Measurements from ENCODE around the gene PAX2. TPM values are rescaled to one million over a fixed set of nuclear protein-coding genes. Genes with fewer than 3 reads are reported as not detected.

PAX2 gene
- total and polyA plus RNA-seq, 4 donors: not detected

- WGBS, 2 donors: 88 to 92% methylated on average over 8 of the region's 8 CpGs
- DNase-seq (no peak), ATAC-seq (ENCODE audit: low FRiP score) (no peak)
- H3K9me3 ChIP-seq (ENCODE audit: control insufficient read depth, low read length): no peaks in the 10 kb centered on the region
- no peaks in the 10 kb centered on the region for H3K27me3 ChIP-seq (ENCODE audit: control insufficient read depth in 1 of 2, insufficient read depth in 2 of 2, low read length in 1 of 2)
- H3K27ac ChIP-seq (ENCODE audit: low read depth in 1 of 2, low read length in 2 of 2): no peak overlapping the region
- H3K4me3 ChIP-seq (ENCODE audit: low read length in 2 of 2): no peak overlapping the region
- H3K4me1 ChIP-seq (ENCODE audit: control insufficient read depth in 1 of 2, insufficient read depth in 2 of 2, low read length in 2 of 2): no peaks in the 10 kb centered on the region
- H3K36me3 ChIP-seq (ENCODE audit: control insufficient read depth in 1 of 2, insufficient read depth in 2 of 2, low read length in 1 of 2): no peaks in the 10 kb centered on the region
- intact Hi-C loops (cut with DNase I): no loop called here
Measured at GRCh38 chr10:100867261-100867963, 122.0 kb downstream of the PAX2 start.

GRCh38 chr10:100868382-100868781 lies 123.0 kb downstream of the PAX2 start:
- H3K27ac ChIP-seq (ENCODE audit: low read depth in 1 of 2, low read length in 2 of 2): no peak overlapping the region
- H3K4me1 ChIP-seq (ENCODE audit: control insufficient read depth in 1 of 2, insufficient read depth in 2 of 2, low read length in 2 of 2): no peaks in the 10 kb centered on the region
- H3K36me3 ChIP-seq (ENCODE audit: control insufficient read depth in 1 of 2, insufficient read depth in 2 of 2, low read length in 1 of 2): no peaks in the 10 kb centered on the region
- intact Hi-C loops (cut with DNase I): no loop called here
- no peak for DNase-seq
- H3K4me3 ChIP-seq (ENCODE audit: low read length in 2 of 2): no peak overlapping the region
- no peaks in the 10 kb centered on the region for H3K9me3 ChIP-seq (ENCODE audit: control insufficient read depth, low read length)
- WGBS, 2 donors: 80 to 84% methylated on average over 3 of the region's 3 CpGs
- no peaks in the 10 kb centered on the region for H3K27me3 ChIP-seq (ENCODE audit: control insufficient read depth in 1 of 2, insufficient read depth in 2 of 2, low read length in 1 of 2)
- no peak for ATAC-seq (ENCODE audit: low FRiP score)

- no peak overlapping the region for H3K4me3 ChIP-seq (ENCODE audit: low read length in 2 of 2)
- no peaks in the 10 kb centered on the region for H3K36me3 ChIP-seq (ENCODE audit: control insufficient read depth in 1 of 2, insufficient read depth in 2 of 2, low read length in 1 of 2)
- ATAC-seq (ENCODE audit: low FRiP score) (no peak), DNase-seq (peak in 1 of 2 donors; percentile 55)
- WGBS, 2 donors: 84 to 89% methylated on average over 4 of the region's 4 CpGs
- no peaks in the 10 kb centered on the region for H3K9me3 ChIP-seq (ENCODE audit: control insufficient read depth, low read length)
- intact Hi-C loops (cut with DNase I): no loop called here
- H3K27me3 ChIP-seq (ENCODE audit: control insufficient read depth in 1 of 2, insufficient read depth in 2 of 2, low read length in 1 of 2): no peaks in the 10 kb centered on the region
- no peaks in the 10 kb centered on the region for H3K4me1 ChIP-seq (ENCODE audit: control insufficient read depth in 1 of 2, insufficient read depth in 2 of 2, low read length in 2 of 2)
- no peak overlapping the region for H3K27ac ChIP-seq (ENCODE audit: low read depth in 1 of 2, low read length in 2 of 2)
Measured at GRCh38 chr10:100869399-100869798, 124.0 kb downstream of the PAX2 start.

- H3K36me3 ChIP-seq (ENCODE audit: control insufficient read depth in 1 of 2, insufficient read depth in 2 of 2, low read length in 1 of 2): no peaks in the 10 kb centered on the region
- H3K9me3 ChIP-seq (ENCODE audit: control insufficient read depth, low read length): no peaks in the 10 kb centered on the region
- DNase-seq (peak in 1 of 2 donors; percentile 49), ATAC-seq (ENCODE audit: low FRiP score) (no peak)
- H3K4me3 ChIP-seq (ENCODE audit: low read length in 2 of 2): no peak overlapping the region
- WGBS, 2 donors: 57 to 60% methylated on average over 11 of the region's 11 CpGs
- no peaks in the 10 kb centered on the region for H3K27me3 ChIP-seq (ENCODE audit: control insufficient read depth in 1 of 2, insufficient read depth in 2 of 2, low read length in 1 of 2)
- intact Hi-C loops (cut with DNase I): loop anchor here in 1 of 2 donors (10.0 kb wide), 1 partner anchor 307 kb away; no protein-coding TSS in a partner anchor
- H3K4me1 ChIP-seq (ENCODE audit: control insufficient read depth in 1 of 2, insufficient read depth in 2 of 2, low read length in 2 of 2): no peaks in the 10 kb centered on the region
- no peak overlapping the region for H3K27ac ChIP-seq (ENCODE audit: low read depth in 1 of 2, low read length in 2 of 2)
Measured at GRCh38 chr10:100872034-100872791, 126.8 kb downstream of the PAX2 start.

GRCh38 chr10:100873146-100873826 lies 127.9 kb downstream of the PAX2 start:
- Histone ChIP-seq H3K27me3 (ENCODE audit: control insufficient read depth in 1 of 2, insufficient read depth in 2 of 2, low read length in 1 of 2) (no peaks in the 10 kb centered on the region), H3K4me3 (ENCODE audit: low read length in 2 of 2) (no peak overlapping the region), H3K9me3 (ENCODE audit: control insufficient read depth, low read length) (no peaks in the 10 kb centered on the region), H3K36me3 (ENCODE audit: control insufficient read depth in 1 of 2, insufficient read depth in 2 of 2, low read length in 1 of 2) (no peaks in the 10 kb centered on the region), H3K27ac (ENCODE audit: low read depth in 1 of 2, low read length in 2 of 2) (no peak overlapping the region), H3K4me1 (ENCODE audit: control insufficient read depth in 1 of 2, insufficient read depth in 2 of 2, low read length in 2 of 2) (no peaks in the 10 kb centered on the region)
- ATAC-seq (ENCODE audit: low FRiP score) (no peak), DNase-seq (peak in 1 of 2 donors; percentile 44)
- intact Hi-C loops (cut with DNase I): loop anchor here in 1 of 2 donors (10.0 kb wide), 1 partner anchor 308 kb away; no protein-coding TSS in a partner anchor
- 79 to 81% methylated on average over 7 of the region's 7 CpGs for WGBS, 2 donors

- peak; percentile 15 to 43 for DNase-seq
- 58 to 64% methylated on average over 14 of the region's 14 CpGs for WGBS, 2 donors
- no peaks in the 10 kb centered on the region for H3K36me3 ChIP-seq (ENCODE audit: control insufficient read depth in 1 of 2, insufficient read depth in 2 of 2, low read length in 1 of 2)
- H3K4me3 ChIP-seq (ENCODE audit: low read length in 2 of 2): no peak overlapping the region
- ATAC-seq (ENCODE audit: low FRiP score): no peak
- H3K9me3 ChIP-seq (ENCODE audit: control insufficient read depth, low read length): no peaks in the 10 kb centered on the region
- no peak overlapping the region for H3K27ac ChIP-seq (ENCODE audit: low read depth in 1 of 2, low read length in 2 of 2)
- H3K4me1 ChIP-seq (ENCODE audit: control insufficient read depth in 1 of 2, insufficient read depth in 2 of 2, low read length in 2 of 2): no peaks in the 10 kb centered on the region
- H3K27me3 ChIP-seq (ENCODE audit: control insufficient read depth in 1 of 2, insufficient read depth in 2 of 2, low read length in 1 of 2): no peaks in the 10 kb centered on the region
- intact Hi-C loops (cut with DNase I): loop anchor here in 1 of 2 donors (10.0 kb wide), 1 partner anchor 309 kb away; no protein-coding TSS in a partner anchor
Measured at GRCh38 chr10:100873827-100874326, 128.5 kb downstream of the PAX2 start.

- Histone ChIP-seq H3K4me1 (ENCODE audit: control insufficient read depth in 1 of 2, insufficient read depth in 2 of 2, low read length in 2 of 2) (no peaks in the 10 kb centered on the region), H3K27ac (ENCODE audit: low read depth in 1 of 2, low read length in 2 of 2) (no peak overlapping the region), H3K27me3 (ENCODE audit: control insufficient read depth in 1 of 2, insufficient read depth in 2 of 2, low read length in 1 of 2) (no peaks in the 10 kb centered on the region), H3K9me3 (ENCODE audit: control insufficient read depth, low read length) (no peaks in the 10 kb centered on the region), H3K4me3 (ENCODE audit: low read length in 2 of 2) (no peak overlapping the region), H3K36me3 (ENCODE audit: control insufficient read depth in 1 of 2, insufficient read depth in 2 of 2, low read length in 1 of 2) (no peaks in the 10 kb centered on the region)
- intact Hi-C loops (cut with DNase I): loop anchor here in 1 of 2 donors (10.0 kb wide), 1 partner anchor 310 kb away; no protein-coding TSS in a partner anchor
- WGBS, 2 donors: 70 to 74% methylated on average over 20 of the region's 20 CpGs
- ATAC-seq (ENCODE audit: low FRiP score) (no peak), DNase-seq (peak; percentile 11 to 49)
Measured at GRCh38 chr10:100874702-100875483, 129.5 kb downstream of the PAX2 start.
